Prostate gland (tissue), 2 donors: ENCODE data around the gene BEAN1. TPM values are rescaled to one million over a fixed set of nuclear protein-coding genes. Genes with fewer than 3 reads are reported as not detected.

Source experiments
- DNase-seq: peaks from one replicate; pipeline ENCODE4 v3.0.0-alpha.2; 2019; ENCODE audit warnings: low spot score
- H3K27ac ChIP-seq, 2 donors: fragments of 200-600 bp; sonication (generic); 2 replicates each; pipeline ENCODE4 v1.5.1; 2017 to 2019
- H3K27me3 ChIP-seq: fragments of 200-600 bp; sonication (generic); replicated peaks from 2 replicates; pipeline ENCODE4 v1.5.1; 2019; ENCODE audit not compliant: insufficient read depth
- H3K36me3 ChIP-seq, 2 donors: fragments of 200-600 bp; sonication (generic); 1 replicate in 1 of 2; 2 replicates in 1 of 2; pipeline versions ENCODE4 v1.5.1 to v1.8.1; 2017 to 2019
- H3K4me1 ChIP-seq: fragments of 200-600 bp; sonication (generic); replicated peaks from 2 replicates; pipeline ENCODE4 v1.5.1; 2019
- H3K4me3 ChIP-seq, 2 donors: fragments of 200-600 bp; sonication (generic); 2 replicates each; pipeline ENCODE4 v1.5.1; 2017 to 2019
- H3K9me3 ChIP-seq: fragments of 200-600 bp; sonication (generic); 2 replicates; pipeline ENCODE4 v1.5.1; 2017
- CTCF ChIP-seq, 4 experiments: fragments of 200-600 bp in 2 of 4; fragments of 450-650 bp in 2 of 4; sonication (generic) in 2 of 4; IDR thresholded peaks; 1 replicate in 3 of 4; 2 replicates in 1 of 4; pipeline ENCODE4 v1.5.1; 2016 to 2019; ENCODE audit warnings: antibody characterized with exemption in 4 of 4, mild to moderate bottlenecking in 2 of 4, moderate library complexity in 2 of 4
- POLR2A ChIP-seq: fragments of 450-650 bp; IDR thresholded peaks from one replicate; pipeline ENCODE4 v1.6.1; 2016; ENCODE audit warnings: antibody characterized with exemption, mild to moderate bottlenecking
- POLR2AphosphoS5 ChIP-seq: sonication (generic); formaldehyde crosslinking; IDR thresholded peaks from one replicate; pipeline ENCODE4 v1.6.1; 2017; ENCODE audit warnings: antibody characterized with exemption
- WGBS: methylation state at CpG from one replicate; pipeline ENCODE4 v1.1.5; 2018; 5-methylcytosine and 5-hydroxymethylcytosine counted together
- intact Hi-C: fragments of 100-400 bp; cut with DNase I; formaldehyde crosslinking; loops from one replicate; pipeline ENCODE4 v1.14.2; 2022
- total RNA-seq, 2 donors: library from RNA; depleted of rRNA; stranded (reverse); fragments of >200 nt; gene quantifications; one replicate each; pipeline ENCODE4 v1.1.0, GENCODE V29; 2016

The BEAN1 gene
- total RNA-seq, result under 1 TPM; 0.14 to 0.51 TPM

GRCh38 chr16:66427036-66427860 is at the start of gene BEAN1:
Gene BEAN1, plus strand, starts transcription at chr16:66427295. Its CDS starts 10,382 bp downstream, at chr16:66437677.
- under 1% methylated on average over 80 of the region's 118 CpGs for WGBS
- H3K4me3 ChIP-seq, result peak within 1 kb of the TSS; percentile 24 to 43
- intact Hi-C loops, result no loop called here
- no peak for TF ChIP-seq CTCF (IDR thresholded peaks at IDR 0.05)
- no peak for TF ChIP-seq POLR2AphosphoS5
- no peak for TF ChIP-seq POLR2A
- H3K36me3 ChIP-seq, result no peaks in the 10 kb centered on the region
- no peak within 1 kb of the TSS for H3K27ac ChIP-seq
- H3K4me1 ChIP-seq, result no peaks in the 10 kb centered on the region
- no peaks in the 10 kb centered on the region for H3K9me3 ChIP-seq
- DNase-seq, result no peak
- no peaks in the 10 kb centered on the region for H3K27me3 ChIP-seq

- no peaks in the 10 kb centered on the region for H3K36me3 ChIP-seq
- 91% methylated on average over 3 of the region's 3 CpGs for WGBS
- no peaks in the 10 kb centered on the region for H3K27me3 ChIP-seq
- TF ChIP-seq CTCF (IDR thresholded peaks at IDR 0.05) (no peak), POLR2AphosphoS5 (no peak), POLR2A (no peak)
- H3K9me3 ChIP-seq, result no peaks in the 10 kb centered on the region
- H3K4me3 ChIP-seq, result no peak overlapping the region
- no peak for DNase-seq
- intact Hi-C loops, result no loop called here
- no peak overlapping the region for H3K27ac ChIP-seq
- no peaks in the 10 kb centered on the region for H3K4me1 ChIP-seq
Observed at GRCh38 chr16:66377324-66377723, 49.8 kb upstream of the BEAN1 start.

DNA sequence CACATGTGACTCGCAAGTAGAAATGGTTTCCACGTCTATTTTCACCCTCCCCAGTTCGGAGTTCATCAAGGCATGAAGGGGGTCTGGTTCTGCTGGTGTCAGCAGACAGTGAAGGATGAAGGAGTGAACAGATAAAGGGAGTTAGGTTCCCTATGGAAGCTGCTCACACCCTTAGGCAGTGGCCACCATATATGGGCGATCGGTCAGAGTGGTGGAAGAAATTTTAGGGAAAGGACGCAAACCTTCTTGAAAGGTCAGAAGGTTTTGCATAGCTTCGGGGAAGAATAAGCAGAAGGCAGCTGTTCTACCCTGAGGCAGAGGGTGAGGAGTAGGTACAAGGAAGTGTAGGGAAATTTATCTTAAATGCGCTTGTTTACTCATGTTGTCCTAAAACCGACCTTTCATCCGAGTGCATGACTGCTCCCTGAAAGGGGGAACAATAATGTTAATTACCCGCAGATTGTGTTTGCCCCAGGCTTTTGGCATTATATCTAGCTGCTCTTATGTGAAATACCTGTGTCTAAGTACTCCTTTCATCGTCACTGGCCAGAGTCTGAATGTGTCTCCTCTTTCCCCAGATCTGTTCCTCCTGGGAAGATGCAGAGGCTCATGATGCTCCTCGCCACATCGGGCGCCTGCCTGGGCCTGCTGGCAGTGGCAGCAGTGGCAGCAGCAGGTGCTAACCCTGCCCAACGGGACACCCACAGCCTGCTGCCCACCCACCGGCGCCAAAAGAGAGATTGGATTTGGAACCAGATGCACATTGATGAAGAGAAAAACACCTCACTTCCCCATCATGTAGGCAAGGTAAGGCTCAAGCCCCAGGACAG is 48.1 kb upstream of the BEAN1 start:
- TF ChIP-seq POLR2A, result no peak
- TF ChIP-seq POLR2AphosphoS5, result no peak
- TF ChIP-seq CTCF (IDR thresholded peaks at IDR 0.05), result no peak
- Histone ChIP-seq H3K9me3 (no peaks in the 10 kb centered on the region), H3K36me3 (no peaks in the 10 kb centered on the region), H3K27me3 (no peaks in the 10 kb centered on the region), H3K27ac (no peak overlapping the region), H3K4me1 (no peaks in the 10 kb centered on the region), H3K4me3 (no peak overlapping the region)
- WGBS, result 73% methylated on average over 18 of the region's 18 CpGs
- DNase-seq, result no peak
- intact Hi-C loops, result no loop called here

DNA sequence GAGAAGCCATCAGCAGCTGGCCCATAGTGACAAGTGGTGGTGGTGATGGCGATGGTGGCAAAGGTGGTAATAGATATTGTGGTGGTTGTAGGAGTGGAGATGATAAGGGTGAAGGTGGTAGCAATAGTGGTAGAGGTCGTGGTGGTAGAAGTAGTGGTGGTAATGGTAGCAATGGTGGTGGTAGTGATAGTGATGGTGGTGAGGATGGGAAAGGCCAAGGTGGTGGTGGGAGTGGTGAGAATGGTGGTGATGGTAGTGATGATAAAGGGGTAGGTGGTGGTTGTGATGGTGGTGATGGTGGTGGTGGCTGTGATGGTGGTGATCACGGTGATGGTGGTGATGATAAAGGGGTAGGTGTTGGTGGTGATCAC is 47.5 kb upstream of the BEAN1 start:
- no peaks in the 10 kb centered on the region for H3K4me1 ChIP-seq
- intact Hi-C loops, result no loop called here
- no peaks in the 10 kb centered on the region for H3K9me3 ChIP-seq
- no peak for DNase-seq
- no peaks in the 10 kb centered on the region for H3K36me3 ChIP-seq
- H3K27ac ChIP-seq, result no peak overlapping the region
- WGBS, result 95% methylated on average over 3 of the region's 3 CpGs
- H3K27me3 ChIP-seq, result no peaks in the 10 kb centered on the region
- H3K4me3 ChIP-seq, result no peak overlapping the region
- TF ChIP-seq POLR2AphosphoS5 (no peak), POLR2A (no peak), CTCF (IDR thresholded peaks at IDR 0.05) (no peak)
